Measurements from ENCODE around the gene FBXL17.

DNA sequence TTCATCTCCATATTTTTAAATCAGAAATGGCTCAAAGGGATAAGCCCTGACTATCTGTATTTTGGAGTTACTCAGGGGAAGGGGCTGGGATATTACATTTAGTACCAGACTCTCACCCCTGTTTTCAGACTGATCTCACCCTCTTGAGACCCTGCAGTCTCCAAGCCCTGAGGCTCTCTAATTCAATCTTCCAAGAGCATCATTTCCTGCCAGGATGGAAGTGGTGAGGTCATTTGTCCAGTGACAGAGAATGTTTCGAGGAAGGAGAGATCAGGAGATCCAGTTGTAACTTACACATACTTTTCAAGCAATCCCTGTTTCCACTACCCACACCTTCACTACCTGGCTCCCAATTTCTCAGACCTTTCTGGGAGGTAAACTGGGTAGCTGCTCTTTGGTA lies 415.7 kb downstream of the FBXL17 start:
- TF ChIP-seq POLR2AphosphoS5 (IDR thresholded peaks at IDR 0.05) (no peak), POLR2A (IDR thresholded peaks at IDR 0.05) (no peak), EP300 (IDR thresholded peaks at IDR 0.05) (no peak)
- TF ChIP-seq, protein P1, sequence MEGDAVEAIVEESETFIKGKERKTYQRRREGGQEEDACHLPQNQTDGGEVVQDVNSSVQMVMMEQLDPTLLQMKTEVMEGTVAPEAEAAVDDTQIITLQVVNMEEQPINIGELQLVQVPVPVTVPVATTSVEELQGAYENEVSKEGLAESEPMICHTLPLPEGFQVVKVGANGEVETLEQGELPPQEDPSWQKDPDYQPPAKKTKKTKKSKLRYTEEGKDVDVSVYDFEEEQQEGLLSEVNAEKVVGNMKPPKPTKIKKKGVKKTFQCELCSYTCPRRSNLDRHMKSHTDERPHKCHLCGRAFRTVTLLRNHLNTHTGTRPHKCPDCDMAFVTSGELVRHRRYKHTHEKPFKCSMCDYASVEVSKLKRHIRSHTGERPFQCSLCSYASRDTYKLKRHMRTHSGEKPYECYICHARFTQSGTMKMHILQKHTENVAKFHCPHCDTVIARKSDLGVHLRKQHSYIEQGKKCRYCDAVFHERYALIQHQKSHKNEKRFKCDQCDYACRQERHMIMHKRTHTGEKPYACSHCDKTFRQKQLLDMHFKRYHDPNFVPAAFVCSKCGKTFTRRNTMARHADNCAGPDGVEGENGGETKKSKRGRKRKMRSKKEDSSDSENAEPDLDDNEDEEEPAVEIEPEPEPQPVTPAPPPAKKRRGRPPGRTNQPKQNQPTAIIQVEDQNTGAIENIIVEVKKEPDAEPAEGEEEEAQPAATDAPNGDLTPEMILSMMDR (IDR thresholded peaks at IDR 0.05), result no peak
